ENCODE results near the gene SLC16A11.

GRCh38 chr17:7043182-7043496 is 753 bp downstream of the SLC16A11 start:
- TF ChIP-seq CTCF (IDR thresholded peaks at IDR 0.05): no peak
- TF ChIP-seq ZFX (IDR thresholded peaks at IDR 0.05; ENCODE audit: borderline replicate concordance): no peak

Data from 22Rv1 (cell line).